Left kidney (tissue), 2 donors: ENCODE results near the gene ARNT2. TPM values are rescaled to one million over a fixed set of nuclear protein-coding genes. Genes with fewer than 3 reads are reported as not detected.

Source experiments
- DNase-seq: peaks from one replicate; pipeline ENCODE4 v3.0.0-alpha.2; 2013
- polyA plus RNA-seq: library from polyadenylated mRNA; unstranded; fragments of 120-200 nt; gene quantifications from one replicate; pipeline ENCODE4 v1.2.1, GENCODE V29; 2013; ENCODE audit not compliant: insufficient read length

Gene ARNT2
- polyA plus RNA-seq, 1 donor, result 60.8 TPM

GRCh38 chr15:80573606-80574005 lies 169.4 kb downstream of the ARNT2 start:
- DNase-seq, result no peak

- no peak for DNase-seq
These were observed 170.4 kb downstream of the ARNT2 start for GRCh38 chr15:80574590-80574989.

GRCh38 chr15:80576519-80577090 lies 172.4 kb downstream of the ARNT2 start:
- no peak for DNase-seq

GRCh38 chr15:80577552-80578205 lies 173.5 kb downstream of the ARNT2 start:
- no peak for DNase-seq

GRCh38 chr15:80578206-80578595 lies 174.0 kb downstream of the ARNT2 start:
- no peak for DNase-seq

GRCh38 chr15:80578871-80579270 lies 174.7 kb downstream of the ARNT2 start:
- no peak for DNase-seq

GRCh38 chr15:80579611-80580010 lies 175.4 kb downstream of the ARNT2 start:
- no peak for DNase-seq

- no peak for DNase-seq
These were observed 175.9 kb downstream of the ARNT2 start for GRCh38 chr15:80580106-80580505.

GRCh38 chr15:80580536-80581260 lies 176.5 kb downstream of the ARNT2 start:
- DNase-seq, result no peak

GRCh38 chr15:80581976-80582375 lies 177.8 kb downstream of the ARNT2 start:
- no peak for DNase-seq

GRCh38 chr15:80582816-80583423 lies 178.7 kb downstream of the ARNT2 start:
- no peak for DNase-seq

GRCh38 chr15:80584561-80584964 lies 180.4 kb downstream of the ARNT2 start:
- DNase-seq, result no peak

GRCh38 chr15:80584973-80585525 lies 180.9 kb downstream of the ARNT2 start:
- no peak for DNase-seq

- no peak for DNase-seq
These were observed 181.4 kb downstream of the ARNT2 start for GRCh38 chr15:80585544-80586018.

GRCh38 chr15:80586161-80586560 lies 182.0 kb downstream of the ARNT2 start:
- no peak for DNase-seq

GRCh38 chr15:80587007-80587406 lies 182.8 kb downstream of the ARNT2 start:
- no peak for DNase-seq

GRCh38 chr15:80587816-80588456 lies 183.8 kb downstream of the ARNT2 start:
- DNase-seq, result no peak

GRCh38 chr15:80588801-80589200 lies 184.6 kb downstream of the ARNT2 start:
- no peak for DNase-seq

- DNase-seq, result no peak
These were observed 186.7 kb downstream of the ARNT2 start for GRCh38 chr15:80590761-80591355.

- no peak for DNase-seq
These were observed 187.3 kb downstream of the ARNT2 start for GRCh38 chr15:80591471-80591870.

GRCh38 chr15:80591938-80592825 lies 188.0 kb downstream of the ARNT2 start:
- DNase-seq, result no peak
